SU-DHL-6 (cell line): Measurements from ENCODE around the gene LINGO1.

Experiments used
- CTCF ChIP-seq: fragments of 200-600 bp; sonication (generic); IDR thresholded peaks from one replicate; pipeline ENCODE4 v1.5.1; 2017; ENCODE audit warnings: antibody characterized with exemption, mild to moderate bottlenecking, low read length, moderate library complexity; ENCODE audit not compliant: insufficient read depth, poor library complexity, severe bottlenecking
- EZH2phosphoT487 ChIP-seq: fragments of 200-600 bp; sonication (generic), shearing (Covaris generic); conservative IDR thresholded peaks from 2 replicates; pipeline ENCODE4 v1.6.1; 2018; ENCODE audit warnings: mild to moderate bottlenecking, antibody characterized with exemption, low read length, moderate library complexity, mixed read lengths

GRCh38 chr15:77588126-77588525 is 44.6 kb downstream of the LINGO1 start:
- TF ChIP-seq CTCF: no peak
- TF ChIP-seq EZH2phosphoT487: no peak
